GM19438 (cell line): ENCODE data around the gene JARID2.
"Not testable (repeated sequence)": the region's sequence is repeated elsewhere in the genome, so short reads cannot be mapped to it uniquely, and the experiment has no call there.

Source experiments
- ATAC-seq: cut with Tn5 transposase; IDR thresholded peaks from one replicate; pipeline ENCODE4 v1.9.1; 2021; ENCODE audit warnings: low read depth; ENCODE audit not compliant: unreplicated experiment

The JARID2 gene

DNA sequence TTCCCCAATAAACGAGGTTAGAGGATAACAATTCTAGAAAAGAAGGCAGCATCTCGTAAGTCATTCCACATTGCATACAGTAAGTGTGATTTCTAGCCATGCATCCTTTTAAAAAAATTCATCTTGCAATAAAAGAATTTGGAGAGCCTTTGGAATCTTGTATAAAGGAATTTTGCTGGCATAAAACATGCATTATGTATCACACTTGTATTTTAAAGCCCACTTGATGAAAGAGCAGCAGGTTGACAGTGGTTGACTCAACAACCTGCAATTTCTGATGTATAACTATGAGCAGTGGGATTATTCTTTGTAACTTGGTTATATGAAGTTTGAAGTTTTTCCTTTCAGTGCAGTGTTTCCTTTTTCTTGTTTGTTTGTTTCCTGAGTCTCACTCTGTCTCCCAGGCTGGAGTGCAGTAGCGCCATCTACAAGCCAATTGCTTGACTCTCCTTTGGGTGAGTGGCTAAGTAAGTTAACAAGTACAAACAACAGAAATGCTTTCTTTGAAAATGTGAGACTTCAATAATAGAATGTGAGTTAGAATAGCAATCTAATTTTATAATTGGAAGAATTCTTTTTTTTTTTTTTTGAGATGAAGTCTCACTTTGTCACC lies 39.9 kb downstream of the JARID2 start:
- ATAC-seq = no peak

DNA sequence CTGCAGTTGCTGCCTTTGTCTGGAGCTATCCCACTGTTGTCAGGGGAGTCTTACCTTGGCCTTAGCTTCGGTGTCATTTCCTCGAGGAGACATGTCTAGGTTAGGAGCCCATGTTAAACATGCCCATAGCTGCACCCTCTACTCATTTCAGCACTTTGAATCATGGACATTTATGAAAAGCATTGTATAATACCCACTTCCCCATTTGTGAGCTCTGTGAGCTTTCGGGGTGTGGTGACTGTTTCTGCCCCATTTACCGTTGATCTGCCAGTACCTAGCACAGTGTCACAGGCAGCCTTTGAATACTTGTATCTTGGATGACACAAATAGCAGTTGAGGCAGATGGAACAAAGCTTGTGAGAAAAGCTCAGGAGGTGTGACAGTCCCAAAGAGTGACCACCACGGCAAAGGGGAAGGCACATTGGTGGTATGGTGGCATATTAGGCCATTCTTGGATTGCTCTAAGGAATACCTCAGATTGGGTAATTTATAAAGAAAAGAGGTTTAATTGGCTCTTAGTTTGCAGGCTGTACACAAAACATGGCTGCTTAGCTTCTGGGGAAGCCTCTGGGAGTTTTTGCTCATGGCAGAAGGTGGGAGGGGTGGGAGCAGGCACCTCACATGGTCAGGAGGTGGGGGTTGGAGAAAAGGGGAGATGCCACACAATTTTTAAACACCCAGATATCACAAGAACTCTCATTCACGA lies 42.0 kb downstream of the JARID2 start:
- ATAC-seq = peak; percentile 97

DNA sequence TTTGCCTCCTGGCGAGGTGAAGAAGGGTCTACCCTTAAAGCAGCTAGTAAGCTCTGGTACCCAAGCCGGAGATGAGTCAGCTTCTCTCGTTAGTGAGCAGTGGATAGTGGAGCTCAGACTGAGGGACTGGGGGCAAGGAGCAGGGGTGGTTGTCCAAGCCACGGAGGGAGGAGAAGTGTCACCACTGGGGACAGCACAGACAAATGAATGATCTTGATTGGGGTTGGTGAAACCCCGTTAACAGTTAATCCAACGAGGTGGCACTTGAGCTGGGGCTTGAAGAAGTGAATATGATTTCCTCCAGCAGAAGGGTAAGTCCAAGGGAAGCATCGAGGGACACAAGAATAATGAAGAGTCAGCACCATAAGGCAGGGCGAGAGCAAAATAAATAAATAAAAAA lies 43.0 kb downstream of the JARID2 start:
- ATAC-seq = no peak

DNA sequence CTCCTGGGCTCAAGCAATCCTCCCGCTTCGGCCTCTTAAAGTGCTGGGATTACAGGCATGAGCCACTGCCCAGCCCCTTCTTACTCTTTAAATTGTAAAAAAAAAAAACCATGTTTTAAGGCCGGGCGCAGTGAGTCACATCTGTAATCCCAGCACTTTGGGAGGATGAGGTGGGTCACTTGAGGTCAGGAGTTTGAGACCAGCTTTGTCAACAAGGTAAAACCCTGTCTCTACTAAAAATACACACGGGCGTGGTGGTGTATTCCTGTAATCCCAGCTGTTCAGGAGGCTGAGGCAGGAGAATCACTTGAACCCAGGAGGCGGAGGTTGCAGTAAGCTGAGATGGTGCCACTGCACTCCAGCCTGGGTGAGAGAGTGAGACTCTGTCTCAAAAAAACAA lies 43.6 kb downstream of the JARID2 start:
- ATAC-seq = not testable (repeated sequence)

DNA sequence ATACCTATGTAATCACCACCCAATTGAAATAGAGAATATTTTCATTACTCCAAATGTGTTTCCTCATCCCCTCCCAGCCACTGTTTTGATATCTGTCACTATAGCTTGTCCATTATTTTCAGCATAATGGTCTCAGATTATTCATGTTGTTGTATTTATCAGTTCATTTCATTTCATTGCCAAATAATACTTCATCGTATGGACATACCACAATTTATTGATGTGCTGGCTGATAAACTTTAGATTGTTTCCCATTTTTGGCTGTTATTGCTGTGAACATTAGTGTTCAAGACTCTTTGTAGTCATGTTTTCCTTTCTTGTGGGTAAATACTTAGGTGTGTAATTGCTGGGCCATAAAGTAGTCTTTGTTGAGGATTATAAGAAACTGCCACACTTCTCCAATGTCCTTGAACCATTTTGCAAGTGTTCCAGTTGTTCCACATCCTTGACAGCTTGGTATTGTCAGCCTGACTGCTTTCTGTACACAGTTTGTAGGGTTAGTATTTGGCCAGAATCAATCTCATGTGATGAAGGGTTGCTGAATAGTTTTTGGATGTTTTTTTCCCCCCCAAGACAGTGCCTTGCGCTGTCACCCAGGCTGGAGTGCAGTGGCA lies 44.3 kb downstream of the JARID2 start:
- ATAC-seq = no peak

DNA sequence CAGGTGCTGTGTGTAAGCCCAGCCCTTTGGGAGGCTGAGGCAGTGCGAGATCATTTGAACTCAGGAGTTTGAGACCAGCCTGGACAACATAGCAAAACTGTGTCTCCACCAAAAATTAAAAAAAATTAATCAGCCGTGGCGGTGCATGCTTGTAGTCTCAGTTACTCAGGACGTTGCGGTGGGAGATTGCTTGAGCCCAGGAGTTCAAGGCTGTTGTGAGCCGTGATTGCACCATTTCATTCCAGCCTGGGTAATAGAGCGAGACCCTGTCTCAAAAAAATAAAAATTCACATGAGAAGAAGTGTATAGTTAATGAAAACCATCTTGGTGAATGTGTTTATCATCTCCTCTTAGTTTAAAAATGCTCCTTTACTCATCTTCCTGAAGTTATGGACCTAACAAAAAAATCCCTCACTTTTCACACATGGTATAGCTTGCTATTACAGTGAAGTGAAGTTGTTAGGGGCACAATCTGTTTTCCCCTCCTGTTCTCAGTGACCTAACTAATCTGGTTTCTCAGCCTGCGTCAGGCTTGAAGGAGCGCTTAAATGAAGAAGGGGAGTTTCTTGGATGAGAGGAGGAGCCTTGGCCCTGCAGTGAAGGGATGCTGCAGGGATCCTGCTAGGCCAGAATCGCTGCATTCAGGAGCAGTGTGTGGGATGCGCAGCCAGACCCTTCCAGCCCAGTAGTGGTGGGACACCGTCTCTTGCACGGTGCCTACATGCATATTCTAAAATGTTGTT lies 45.3 kb downstream of the JARID2 start:
- ATAC-seq = no peak

DNA sequence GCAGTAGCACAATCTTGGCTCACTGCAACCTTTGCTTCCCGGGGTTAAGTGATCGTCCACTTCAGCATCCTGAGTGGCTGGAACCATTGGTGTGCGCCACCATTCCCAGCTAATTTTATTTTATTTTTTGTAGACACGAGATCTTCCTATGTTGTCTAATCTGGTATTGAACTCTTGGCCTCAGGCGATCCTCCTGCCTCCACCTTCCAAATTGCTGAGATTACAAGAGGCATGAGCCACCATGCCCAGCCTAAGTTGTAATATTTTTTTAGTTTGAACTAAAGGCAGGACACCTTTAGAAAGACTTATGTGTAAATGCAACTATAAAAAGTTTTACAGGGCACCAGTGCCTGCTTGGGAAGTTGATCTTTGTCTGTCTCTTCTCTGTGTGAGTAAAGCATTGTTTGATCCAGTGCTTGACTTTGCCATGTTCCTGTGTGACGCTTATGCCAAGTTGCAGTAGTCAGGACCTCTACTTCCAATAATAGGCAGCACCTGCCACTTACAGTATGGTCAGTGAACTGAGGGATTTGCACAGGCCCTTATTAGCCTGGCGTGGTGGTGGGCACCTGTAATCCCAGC lies 46.9 kb downstream of the JARID2 start:
- ATAC-seq = no peak

DNA sequence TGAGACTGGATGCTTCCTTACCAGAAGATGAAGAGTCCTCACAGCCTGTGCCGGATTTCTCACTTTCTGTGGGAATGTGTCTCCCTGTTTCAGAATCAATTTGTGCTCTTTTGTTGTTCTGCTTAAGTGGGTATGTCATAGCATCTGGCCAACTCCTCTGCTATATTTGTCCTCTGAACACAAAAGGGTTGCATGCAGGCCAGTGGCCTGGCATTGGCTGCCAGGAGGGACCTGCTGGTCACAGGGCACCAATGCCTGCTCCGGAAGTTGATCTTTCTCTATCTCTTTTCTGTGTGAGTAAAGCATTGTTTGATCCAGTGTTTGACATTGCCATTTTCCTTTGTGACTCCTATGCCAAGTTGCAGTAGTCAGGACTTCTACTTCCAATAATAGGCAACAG lies 47.8 kb downstream of the JARID2 start:
- no peak for ATAC-seq

DNA sequence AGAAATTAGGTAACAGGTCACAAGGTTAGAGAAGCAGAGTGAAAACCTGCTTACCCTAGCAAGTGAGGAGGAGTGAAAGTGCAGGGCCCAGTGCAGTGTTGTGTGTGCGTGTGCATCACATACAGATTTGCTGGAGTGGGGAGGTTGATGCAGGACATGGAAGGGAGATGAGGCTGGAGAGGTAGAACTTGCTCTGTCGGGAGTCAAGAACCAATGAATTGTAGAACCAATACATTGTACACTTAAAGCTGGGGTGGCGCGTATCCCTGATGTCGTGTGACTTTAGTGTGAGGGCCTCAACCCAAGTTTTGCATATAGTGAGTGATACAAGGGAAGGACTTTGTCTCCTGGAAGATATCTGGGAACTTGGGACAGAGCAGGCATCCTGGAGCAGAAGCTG lies 48.6 kb downstream of the JARID2 start:
- ATAC-seq = no peak

DNA sequence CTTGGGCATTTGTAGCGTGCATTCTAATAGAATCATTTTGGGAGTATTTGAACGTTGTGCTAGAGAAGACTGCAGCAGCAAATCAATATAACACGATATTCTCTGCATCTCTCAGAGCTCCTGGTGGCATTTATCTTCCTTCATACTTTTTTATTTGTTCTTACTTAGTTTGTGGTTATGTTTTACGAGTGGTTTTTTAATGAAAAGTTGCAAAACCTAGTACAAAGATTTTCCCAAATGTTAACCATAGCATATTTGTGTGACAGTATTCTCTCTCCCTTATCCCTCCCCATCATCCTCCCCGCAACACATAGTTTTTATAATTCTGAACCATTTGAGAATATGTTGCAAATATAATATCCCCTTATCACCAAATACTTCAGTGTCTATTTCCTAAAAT lies 50.4 kb downstream of the JARID2 start:
- no peak for ATAC-seq

DNA sequence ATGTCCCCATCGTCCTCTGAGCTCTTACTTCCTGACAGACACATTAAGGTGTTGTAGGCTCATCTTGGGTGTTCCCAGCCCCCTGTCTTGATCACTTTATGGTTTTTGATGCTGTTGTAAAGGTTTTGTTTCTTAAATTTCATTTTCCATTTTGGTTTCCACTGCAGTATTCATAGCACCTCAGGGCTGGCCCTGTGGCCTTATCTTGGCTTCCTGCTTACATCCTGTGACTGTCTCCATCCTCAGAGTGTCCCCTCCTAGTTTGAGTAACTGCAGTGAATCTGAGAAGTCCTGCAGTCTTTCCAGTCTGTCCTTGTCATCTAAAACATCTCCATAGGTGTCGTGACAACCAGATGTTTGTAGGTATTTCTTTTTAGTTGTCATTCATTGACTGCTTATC lies 50.9 kb downstream of the JARID2 start:
- ATAC-seq = peak; percentile 54

DNA sequence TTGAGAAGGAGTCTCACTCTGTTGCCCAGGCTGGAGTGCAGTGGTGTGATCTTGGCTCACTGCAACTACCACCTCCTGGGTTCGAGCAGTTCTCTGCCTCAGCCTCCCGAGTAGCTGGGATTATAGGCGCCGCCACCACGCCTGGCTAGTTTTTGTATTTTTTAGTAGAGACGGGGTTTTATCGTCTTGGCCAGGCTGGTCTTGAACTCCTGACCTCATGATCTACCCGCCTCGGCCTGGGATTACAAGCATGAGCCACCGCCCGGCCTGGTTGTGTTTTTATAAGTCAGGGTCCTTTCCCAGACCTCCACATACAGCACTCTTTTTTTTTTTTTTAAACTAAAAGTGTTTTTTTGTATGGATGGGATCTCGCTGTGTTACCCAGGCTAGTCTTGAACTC lies 51.3 kb downstream of the JARID2 start:
- ATAC-seq = not testable (repeated sequence)

DNA sequence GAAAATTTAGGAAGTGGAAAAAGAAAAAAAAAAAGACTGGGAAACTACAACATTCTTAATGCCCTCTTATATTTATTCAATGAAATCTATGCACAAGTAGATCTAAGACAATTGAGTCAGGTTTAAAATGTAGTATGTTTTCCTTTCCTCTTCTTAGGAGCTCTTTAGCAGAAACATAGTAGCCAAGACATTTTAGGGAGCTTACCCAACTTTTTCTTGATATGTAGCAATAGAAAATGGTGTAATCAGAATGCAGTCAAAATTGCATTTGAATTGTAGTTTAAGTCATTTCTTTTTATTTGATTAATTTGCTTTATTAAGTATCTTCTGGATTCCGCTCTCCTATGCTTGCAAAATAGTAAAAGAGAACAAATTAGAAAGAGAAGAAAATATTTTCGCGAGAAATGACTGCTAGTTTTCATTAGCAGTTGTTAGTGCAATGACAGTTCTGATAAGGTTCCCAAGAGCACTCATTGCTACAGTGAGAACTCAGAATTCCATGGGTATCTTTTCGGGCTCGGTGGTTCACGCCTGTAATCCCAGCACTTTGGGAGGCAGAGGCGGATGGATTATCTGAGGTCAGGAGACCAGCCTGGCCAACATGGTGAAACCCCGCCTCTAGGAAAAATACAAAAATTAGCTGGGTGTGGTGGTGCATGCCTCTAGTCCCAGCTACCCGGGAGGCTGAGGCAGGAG lies 52.2 kb downstream of the JARID2 start:
- ATAC-seq = no peak

DNA sequence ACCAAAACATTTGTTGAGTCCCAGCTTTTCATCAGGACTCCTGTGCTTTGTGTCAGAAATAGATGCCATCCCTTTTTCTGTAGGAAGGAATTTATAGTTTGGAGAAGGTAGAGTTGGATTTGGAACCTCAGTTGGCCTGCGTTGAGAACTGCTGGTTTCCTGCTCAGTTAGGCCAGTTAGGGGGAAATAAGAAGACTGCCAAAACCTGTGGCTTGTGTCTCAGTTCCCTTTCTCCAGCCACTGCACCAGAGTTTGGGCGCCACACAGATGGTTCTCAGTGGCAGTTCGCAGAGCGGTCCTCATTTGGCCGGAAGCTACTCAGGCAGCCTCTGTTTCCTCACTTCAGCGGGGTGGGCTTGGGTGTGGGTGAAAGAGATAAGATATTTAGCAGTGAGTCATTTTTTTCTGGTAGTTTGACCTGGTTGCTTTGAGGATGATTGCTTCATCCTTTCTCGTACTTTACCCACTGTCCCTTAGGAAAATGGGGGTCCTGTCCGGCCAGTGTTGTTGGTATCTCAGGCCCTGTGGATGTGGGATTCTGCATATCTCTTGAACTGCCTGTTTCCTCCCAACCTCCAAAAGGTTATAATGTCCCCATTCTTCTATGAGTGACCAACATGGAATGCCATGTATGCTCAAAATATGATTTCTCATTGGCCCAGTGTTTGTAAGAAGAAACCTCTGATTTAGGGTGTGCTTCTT lies 53.7 kb downstream of the JARID2 start:
- peak; percentile 71 for ATAC-seq

DNA sequence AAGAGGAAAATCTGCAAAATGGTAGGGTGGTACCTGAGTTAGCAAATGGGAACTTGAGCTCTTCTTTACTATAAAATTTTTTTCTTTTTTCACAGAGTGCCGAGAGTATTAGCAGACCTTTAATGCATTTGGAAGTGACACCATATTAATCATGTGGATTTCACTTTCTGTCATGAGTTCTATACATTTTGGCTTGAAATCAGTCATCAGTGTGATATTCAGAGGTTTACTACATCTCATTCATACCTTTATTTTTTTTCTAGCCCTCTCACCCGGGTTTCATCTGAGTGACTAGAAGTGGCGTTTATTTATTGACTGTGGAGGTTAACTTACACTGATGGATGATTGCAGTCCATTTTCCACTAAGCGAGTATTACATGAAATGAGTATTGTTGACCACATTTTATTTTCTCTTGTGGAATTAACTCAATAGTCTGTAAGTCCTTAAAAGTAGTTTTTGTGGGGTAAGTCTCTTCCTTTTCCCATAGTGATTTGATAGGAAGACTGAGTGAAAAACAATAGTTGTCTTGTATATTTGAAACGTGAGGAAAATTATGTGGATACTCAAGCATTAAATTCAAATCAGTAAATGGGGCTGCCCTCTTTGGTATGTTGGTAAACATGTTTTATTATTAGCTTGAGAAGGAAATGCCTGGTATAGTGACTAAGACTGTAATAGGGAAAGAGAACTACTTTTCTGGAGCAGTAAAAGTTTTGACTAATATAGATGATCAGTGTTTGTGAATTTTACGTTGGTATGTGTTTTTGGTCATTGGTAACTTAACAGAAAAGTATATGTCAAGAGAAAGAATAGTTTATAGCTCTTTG lies 55.5 kb downstream of the JARID2 start:
- no peak for ATAC-seq

DNA sequence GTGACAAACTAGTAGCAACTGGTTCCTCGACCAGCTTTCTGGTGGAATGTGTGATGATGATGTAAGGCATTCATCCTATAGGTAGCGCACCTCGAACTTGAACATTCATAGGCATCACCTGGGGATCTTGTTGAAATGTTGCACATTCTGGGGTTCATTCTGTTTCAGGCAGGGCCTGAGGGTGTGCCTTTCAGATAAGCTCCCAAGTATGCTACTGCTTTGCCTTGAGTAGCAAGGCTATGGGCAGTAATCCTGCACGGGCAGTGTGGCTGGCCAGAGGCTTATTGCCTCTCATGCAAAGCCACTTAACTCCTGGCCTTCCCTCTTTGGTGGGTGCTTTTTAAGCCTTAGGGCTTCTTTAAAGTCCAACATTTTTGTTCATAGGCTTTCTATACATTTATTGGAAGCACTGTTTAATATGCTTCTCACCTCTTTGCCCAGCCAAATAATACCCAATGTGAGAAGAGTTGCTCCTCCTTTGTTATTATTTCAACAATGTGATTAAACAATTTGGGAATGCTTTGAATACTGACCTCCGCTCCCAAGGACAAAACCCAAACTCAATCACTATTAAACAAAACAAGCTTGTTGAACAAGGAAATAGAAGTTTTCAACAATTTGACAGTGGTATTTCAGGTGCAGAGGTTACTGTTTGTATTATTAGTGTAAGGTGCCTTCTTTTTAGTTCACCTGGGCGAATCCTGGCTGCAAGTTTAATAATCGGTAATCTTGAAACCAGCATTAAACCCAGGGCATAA lies 57.5 kb downstream of the JARID2 start:
- no peak for ATAC-seq

DNA sequence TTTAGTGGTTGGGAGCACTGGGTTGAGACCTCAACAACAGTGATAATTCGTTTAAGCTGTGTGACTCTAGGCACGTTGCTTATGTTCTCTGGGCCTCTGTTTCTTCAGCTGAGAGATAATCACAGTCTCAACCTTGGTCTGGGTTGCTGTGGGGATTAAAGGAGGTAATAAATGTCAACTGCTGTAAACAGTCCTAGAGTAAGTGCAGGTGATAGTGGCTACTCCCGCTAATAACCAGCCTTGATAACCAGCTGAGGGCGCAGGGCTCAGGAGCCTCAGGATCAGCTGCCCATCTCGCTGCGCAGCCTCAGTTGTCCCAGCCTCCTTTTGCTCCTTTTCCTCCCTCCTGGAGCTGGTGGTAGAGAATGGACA lies 58.0 kb downstream of the JARID2 start:
- ATAC-seq = no peak

DNA sequence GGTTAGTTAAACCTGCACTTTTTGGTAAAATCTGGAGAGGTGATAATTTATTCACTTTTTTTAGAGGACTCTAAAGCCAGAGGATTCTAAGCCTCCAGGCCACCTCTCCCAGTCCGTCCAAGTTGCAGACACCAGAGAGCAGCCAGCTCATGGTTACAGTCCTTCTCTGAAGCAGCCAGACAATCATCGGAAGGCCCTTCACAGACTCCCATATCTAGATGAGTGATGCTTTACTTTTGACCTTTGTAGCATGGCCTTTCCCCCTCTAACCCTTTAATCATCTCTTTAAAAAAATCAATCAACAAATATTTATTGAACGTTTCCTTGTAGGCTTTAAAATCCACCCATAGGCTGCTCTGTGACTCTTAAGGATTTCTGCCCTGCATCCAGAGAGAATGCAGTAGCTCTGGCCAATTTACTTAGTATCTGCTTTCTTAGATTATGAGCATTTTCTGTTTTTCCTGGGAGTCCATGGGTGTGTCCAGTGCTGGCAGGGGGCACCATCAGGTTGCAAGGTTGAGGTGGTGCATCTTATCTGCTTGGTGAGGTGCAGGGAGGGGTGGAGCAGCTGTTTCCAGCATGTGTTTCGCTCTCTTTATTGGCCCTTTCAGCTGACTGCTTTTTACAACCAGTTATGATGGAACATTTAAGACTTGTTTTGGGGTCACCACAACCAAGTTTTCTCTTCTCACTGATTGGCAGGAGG lies 58.6 kb downstream of the JARID2 start:
- ATAC-seq = no peak
